ENCODE results near the gene NDUFS8. TPM values are rescaled to one million over a fixed set of nuclear protein-coding genes. Genes with fewer than 3 reads are reported as not detected.
"Not testable (repeated sequence)": the region's sequence is repeated elsewhere in the genome, so short reads cannot be mapped to it uniquely, and the experiment has no call there.

NDUFS8 gene
- 100 to 1,000 TPM; 155 to 226 (median 188) TPM for total RNA-seq

DNA sequence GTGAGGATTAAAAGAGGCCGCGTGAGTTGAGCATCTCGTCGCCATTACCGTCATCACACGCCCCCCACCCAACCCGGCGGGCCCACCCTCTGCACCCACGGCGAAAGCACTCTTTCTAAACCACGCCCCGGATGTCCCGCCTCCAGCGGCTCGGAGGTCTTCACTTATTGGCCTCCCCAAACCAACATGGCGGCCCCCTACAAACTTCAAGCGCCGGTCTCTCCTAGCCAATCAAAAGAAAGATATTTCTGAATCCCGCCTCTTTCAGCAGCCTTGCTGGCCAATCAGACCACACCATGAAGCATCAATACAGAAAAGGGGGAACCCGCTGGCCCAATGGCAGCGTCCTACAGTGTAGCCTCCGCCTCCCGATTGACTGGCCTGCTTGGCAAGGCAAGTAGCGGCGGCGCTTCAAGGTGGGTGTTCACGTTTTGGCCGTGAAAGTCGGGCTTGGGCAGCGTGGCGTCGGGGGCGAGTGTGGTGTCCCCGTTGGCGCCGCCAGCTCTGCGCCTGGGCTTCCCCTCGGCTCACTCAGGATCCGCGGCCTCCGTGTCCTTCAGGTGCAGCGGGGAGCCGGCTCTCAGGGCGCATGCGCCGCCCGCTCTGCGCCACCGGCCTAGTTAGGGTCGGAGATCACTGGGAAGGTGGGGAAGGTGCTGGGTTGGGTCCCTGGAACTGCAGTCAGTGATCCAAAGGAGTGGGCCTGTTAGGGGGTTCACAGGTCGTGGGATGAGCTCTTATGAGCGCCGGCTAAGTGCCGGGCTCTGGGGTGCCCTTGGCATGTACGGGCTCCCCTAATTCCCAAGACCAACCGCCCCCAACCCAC lies at the start of gene NDUFS8:
Gene NDUFS8, plus strand, starts transcription at position 364 of the 826 bp plus-strand sequence. CDS start 1,471 bp downstream, outside the sequence.
- Histone ChIP-seq H3K4me1 (peaks cover 9 to 22% (median 18%) of the 10 kb centered on the region in 4 donors), H3K4me3 (peak within 1 kb of the TSS; percentile 71 to 86 (median 80)), H3K9me3 (no peaks in the 10 kb centered on the region), H3K36me3 (no peaks in the 10 kb centered on the region), H3K27ac (peak within 1 kb of the TSS; percentile 89 to 96 (median 90)), H3K27me3 (no peaks in the 10 kb centered on the region)
- peak; percentile 59 to 86 (median 85) for TF ChIP-seq POLR2AphosphoS5 (IDR thresholded peaks at IDR 0.05)
- TF ChIP-seq EP300 (IDR thresholded peaks at IDR 0.05; ENCODE audit: low read depth), result no peak
- TF ChIP-seq, protein P1, sequence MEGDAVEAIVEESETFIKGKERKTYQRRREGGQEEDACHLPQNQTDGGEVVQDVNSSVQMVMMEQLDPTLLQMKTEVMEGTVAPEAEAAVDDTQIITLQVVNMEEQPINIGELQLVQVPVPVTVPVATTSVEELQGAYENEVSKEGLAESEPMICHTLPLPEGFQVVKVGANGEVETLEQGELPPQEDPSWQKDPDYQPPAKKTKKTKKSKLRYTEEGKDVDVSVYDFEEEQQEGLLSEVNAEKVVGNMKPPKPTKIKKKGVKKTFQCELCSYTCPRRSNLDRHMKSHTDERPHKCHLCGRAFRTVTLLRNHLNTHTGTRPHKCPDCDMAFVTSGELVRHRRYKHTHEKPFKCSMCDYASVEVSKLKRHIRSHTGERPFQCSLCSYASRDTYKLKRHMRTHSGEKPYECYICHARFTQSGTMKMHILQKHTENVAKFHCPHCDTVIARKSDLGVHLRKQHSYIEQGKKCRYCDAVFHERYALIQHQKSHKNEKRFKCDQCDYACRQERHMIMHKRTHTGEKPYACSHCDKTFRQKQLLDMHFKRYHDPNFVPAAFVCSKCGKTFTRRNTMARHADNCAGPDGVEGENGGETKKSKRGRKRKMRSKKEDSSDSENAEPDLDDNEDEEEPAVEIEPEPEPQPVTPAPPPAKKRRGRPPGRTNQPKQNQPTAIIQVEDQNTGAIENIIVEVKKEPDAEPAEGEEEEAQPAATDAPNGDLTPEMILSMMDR (IDR thresholded peaks at IDR 0.05), result no peak
- TF ChIP-seq POLR2A (IDR thresholded peaks at IDR 0.05), result peak; percentile 66
- in situ Hi-C loops (cut with MboI; ENCODE audit: low pct_ligation_motif_present in 1 of 4, low pct_unique_long_range_greater_than_20kb in 1 of 4, low sequenced_read_pairs in 3 of 4), result no loop called here
- DNase-seq, result peak; percentile 97
- WGBS, 2 donors (ENCODE audit: low coverage in 1 of 2), result 1% methylated on average over 35 of the region's 56 CpGs; no CpG with 5 or more reads in 1 of the 2 donors
- intact Hi-C loops (cut with DNase I; ENCODE audit: low total_unique reads), result loop anchor here (10.0 kb wide), 1 partner anchor 94 kb away; the partner anchor contains the start of gene CHKA

DNA sequence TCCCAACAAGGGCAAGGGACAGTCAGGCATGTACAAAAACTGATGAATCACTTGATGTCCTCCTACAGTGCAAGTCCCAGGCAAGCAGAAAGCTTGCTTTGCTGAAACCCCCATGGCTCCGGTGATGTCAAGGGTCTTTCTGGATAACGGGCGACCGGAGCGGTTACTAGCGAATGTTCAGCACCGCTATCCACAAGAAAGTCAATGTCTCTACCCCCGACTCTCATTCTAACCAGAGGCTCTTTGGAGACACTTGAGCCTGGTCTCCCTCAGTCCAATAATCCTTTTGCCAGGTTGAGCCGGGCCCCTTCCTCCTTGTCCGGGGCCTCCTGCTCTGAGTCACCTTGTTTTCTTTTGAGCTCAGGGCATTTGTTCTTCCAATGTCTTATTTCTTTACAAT lies 49.3 kb upstream of the NDUFS8 start:
- H3K9me3 ChIP-seq; H3K4me3 ChIP-seq; intact Hi-C loops (cut with DNase I; ENCODE audit: low total_unique reads); DNase-seq; in situ Hi-C loops (cut with MboI; ENCODE audit: low pct_ligation_motif_present in 1 of 4, low pct_unique_long_range_greater_than_20kb in 1 of 4, low sequenced_read_pairs in 3 of 4); H3K36me3 ChIP-seq; H3K27ac ChIP-seq; H3K27me3 ChIP-seq; H3K4me1 ChIP-seq: not testable (repeated sequence)
- WGBS, 2 donors (ENCODE audit: low coverage in 1 of 2), result 55 to 84% methylated on average over 2 to 10 of the region's 10 CpGs

DNA sequence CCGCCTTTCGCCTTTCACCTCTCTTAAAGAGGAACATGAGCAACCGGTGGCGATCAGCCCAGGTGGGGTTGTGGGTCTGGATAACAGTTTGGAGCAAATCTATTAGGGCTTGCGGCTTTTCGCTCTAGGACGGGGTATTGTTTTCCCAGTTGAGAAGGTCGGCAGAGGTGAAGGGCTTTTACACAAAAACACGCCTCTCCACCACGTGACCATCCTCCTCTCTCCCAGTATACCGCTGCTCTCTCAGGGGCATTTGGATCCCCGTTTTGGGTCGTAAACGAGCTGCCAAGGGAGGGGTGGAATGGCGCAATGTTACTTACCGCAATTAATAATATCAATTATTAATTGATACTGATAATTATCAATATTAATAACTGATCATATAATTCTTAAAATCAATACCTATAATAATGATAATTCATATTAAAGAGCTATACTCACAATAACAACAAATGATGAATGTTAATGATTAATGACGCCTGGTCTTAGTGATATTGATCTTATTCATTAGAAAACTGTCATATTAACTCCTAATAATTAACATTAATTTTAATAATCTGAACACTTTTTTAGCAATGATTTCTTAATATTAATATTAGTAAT lies 48.1 kb upstream of the NDUFS8 start:
- H3K36me3 ChIP-seq; H3K9me3 ChIP-seq; H3K27ac ChIP-seq; DNase-seq; H3K4me1 ChIP-seq; H3K27me3 ChIP-seq; intact Hi-C loops (cut with DNase I; ENCODE audit: low total_unique reads); in situ Hi-C loops (cut with MboI; ENCODE audit: low pct_ligation_motif_present in 1 of 4, low pct_unique_long_range_greater_than_20kb in 1 of 4, low sequenced_read_pairs in 3 of 4); H3K4me3 ChIP-seq: not testable (repeated sequence)
- 72 to 81% methylated on average over 9 to 17 of the region's 17 CpGs for WGBS, 2 donors (ENCODE audit: low coverage in 1 of 2)

DNA sequence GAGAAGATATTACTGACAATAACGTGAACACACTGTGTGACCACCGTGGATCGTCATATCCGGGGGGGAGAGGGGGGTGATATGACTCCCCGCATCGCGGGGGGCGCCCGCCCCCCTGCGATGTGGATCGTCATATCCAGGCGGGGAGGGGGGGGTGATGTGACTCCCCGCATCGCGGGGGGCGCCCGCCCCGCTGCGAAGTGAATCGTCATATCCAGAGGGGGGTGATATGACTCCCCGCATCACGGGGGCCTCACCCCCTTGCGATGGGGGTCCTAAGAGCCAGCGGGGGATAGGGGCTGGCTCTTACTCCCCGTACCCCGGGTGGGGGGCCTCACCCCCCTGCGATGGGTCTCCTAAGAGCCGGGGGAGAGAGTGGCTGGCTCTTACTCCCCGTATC lies 46.5 kb upstream of the NDUFS8 start:
- Histone ChIP-seq H3K27me3 (no peaks in the 10 kb centered on the region), H3K4me3 (no peak overlapping the region), H3K36me3 (no peaks in the 10 kb centered on the region), H3K27ac (no peak overlapping the region), H3K4me1 (peaks cover 0 to 2% (median under 1%) of the 10 kb centered on the region in 4 donors), H3K9me3 (no peaks in the 10 kb centered on the region)
- WGBS, 2 donors (ENCODE audit: low coverage in 1 of 2), result 76% methylated on average over 23 of the region's 29 CpGs; no CpG with 5 or more reads in 1 of the 2 donors
- intact Hi-C loops (cut with DNase I; ENCODE audit: low total_unique reads) (no loop called here), in situ Hi-C loops (cut with MboI; ENCODE audit: low pct_ligation_motif_present in 1 of 4, low pct_unique_long_range_greater_than_20kb in 1 of 4, low sequenced_read_pairs in 3 of 4) (no loop called here)
- no peak for TF ChIP-seq POLR2A (IDR thresholded peaks at IDR 0.05)
- TF ChIP-seq, protein P1 (IDR thresholded peaks at IDR 0.05), result no peak
- TF ChIP-seq POLR2AphosphoS5 (IDR thresholded peaks at IDR 0.05), result no peak
- no peak for TF ChIP-seq EP300 (IDR thresholded peaks at IDR 0.05; ENCODE audit: low read depth)
- DNase-seq, result no peak

DNA sequence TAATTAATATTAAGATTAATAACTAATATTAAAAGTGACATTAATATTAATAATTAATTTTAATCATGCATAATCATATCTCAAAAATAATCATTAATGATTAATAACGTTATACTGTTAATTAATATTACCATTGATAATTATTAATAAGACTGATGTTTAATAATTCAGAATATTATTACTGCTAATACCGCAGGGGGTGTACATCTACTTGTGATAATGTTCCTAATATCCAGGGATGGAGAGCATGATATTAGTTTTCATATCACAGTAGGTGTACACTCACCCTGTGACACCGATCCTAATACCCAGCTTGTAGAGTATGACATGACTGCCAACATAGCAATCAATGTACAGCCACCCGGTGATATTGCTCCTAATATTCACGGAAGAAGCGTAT lies 45.2 kb upstream of the NDUFS8 start:
- H3K27me3 ChIP-seq; in situ Hi-C loops (cut with MboI; ENCODE audit: low pct_ligation_motif_present in 1 of 4, low pct_unique_long_range_greater_than_20kb in 1 of 4, low sequenced_read_pairs in 3 of 4); H3K27ac ChIP-seq; H3K4me3 ChIP-seq; H3K9me3 ChIP-seq; intact Hi-C loops (cut with DNase I; ENCODE audit: low total_unique reads); H3K4me1 ChIP-seq; DNase-seq; H3K36me3 ChIP-seq: not testable (repeated sequence)
- WGBS, 2 donors (ENCODE audit: low coverage in 1 of 2), result 78 to 79% methylated on average over 3 to 6 of the region's 6 CpGs

DNA sequence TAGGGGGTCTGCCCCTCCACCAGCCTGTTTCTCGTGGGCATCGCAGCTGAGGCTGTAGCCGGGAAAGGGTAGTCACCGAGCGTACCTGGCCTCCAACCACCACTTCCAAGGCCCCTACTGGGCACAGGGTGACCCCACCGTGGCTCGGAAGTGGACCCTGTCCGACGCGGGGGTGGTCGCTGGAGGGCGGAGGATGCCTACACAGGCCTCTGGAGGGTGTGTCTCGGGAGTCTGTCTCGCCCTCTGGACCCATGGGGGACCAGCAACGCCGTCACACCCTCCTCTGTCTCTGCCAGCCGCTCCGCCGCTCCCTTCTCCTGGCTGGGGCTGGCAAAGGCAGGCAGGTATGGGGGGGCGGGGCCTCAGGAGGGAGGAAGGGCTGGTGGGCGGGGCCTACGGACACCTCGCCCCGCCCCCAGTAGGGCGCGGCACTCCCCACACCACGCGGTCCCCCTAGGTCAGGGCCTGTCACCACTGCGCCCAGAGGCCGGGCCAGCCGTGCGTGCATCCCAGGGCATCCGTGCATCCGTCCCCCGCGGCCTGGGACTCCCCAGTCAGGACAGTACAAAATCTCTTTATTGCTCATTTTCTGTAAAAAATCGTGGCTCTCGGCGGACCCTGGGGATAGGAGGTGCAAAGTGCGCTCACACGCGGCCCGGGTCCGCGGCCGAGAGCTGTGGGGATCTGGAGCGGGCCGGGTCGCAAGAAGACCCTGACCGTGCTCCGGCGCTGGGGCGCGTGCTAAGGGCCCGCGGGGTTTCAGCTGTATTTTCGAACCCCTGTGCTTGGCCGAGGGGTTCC lies 39.7 kb upstream of the NDUFS8 start:
- DNase-seq; H3K36me3 ChIP-seq; in situ Hi-C loops (cut with MboI; ENCODE audit: low pct_ligation_motif_present in 1 of 4, low pct_unique_long_range_greater_than_20kb in 1 of 4, low sequenced_read_pairs in 3 of 4); H3K9me3 ChIP-seq; intact Hi-C loops (cut with DNase I; ENCODE audit: low total_unique reads); H3K27ac ChIP-seq: not testable (repeated sequence)
- H3K4me1 ChIP-seq, result peaks cover 0 to 10% (median 8%) of the 10 kb centered on the region in 4 donors
- peaks cover 11% of the 10 kb centered on the region for H3K27me3 ChIP-seq
- 34% methylated on average over 22 of the region's 58 CpGs; no CpG with 5 or more reads in 1 of the 2 donors for WGBS, 2 donors (ENCODE audit: low coverage in 1 of 2)
- H3K4me3 ChIP-seq, result peak overlapping the region in 1 of 4 donors; percentile 32

DNA sequence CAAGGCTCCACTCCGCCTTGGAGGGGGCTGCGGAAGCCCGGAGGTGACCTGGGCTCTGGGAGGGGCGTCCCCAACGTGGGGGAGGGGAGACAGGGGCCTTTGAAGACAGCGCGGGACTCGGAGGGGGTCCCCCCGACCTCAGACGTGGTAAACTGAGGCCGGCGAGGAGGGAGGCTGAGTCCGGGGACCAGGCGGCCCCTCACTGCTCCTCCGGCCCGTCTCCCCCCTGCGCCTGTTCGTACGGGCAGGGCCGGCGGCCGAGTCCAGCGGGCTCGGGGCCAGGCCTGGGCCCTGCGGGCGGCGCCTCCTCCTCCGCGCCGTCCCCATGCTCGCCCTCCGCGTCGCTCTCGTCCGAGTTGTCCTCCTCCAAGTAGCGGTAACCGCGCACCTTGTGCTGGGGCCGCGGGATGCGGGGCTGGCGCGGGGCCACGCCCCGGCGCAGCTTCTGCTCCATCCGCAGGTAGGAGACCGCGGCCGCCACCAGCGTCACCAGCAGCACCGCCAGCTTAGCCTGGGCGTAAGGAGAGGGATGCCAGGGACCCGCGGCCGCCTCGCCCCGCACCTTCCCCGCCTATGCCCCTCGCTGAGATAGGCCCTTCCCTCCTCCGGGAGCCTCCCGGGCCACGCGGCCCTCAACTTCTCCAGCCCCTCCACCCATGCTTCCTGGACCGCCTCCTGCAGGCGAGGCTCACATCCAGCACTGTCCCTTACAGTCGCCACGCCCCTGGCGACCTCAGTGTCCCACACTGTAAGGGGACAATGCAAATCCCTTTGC lies 38.9 kb upstream of the NDUFS8 start:
- peaks cover 11% of the 10 kb centered on the region for H3K27me3 ChIP-seq
- H3K9me3 ChIP-seq; in situ Hi-C loops (cut with MboI; ENCODE audit: low pct_ligation_motif_present in 1 of 4, low pct_unique_long_range_greater_than_20kb in 1 of 4, low sequenced_read_pairs in 3 of 4); H3K36me3 ChIP-seq; DNase-seq; H3K27ac ChIP-seq; intact Hi-C loops (cut with DNase I; ENCODE audit: low total_unique reads): not testable (repeated sequence)
- peak overlapping the region in 1 of 4 donors; percentile 32 for H3K4me3 ChIP-seq
- H3K4me1 ChIP-seq, result peaks cover 0 to 15% (median 10%) of the 10 kb centered on the region in 4 donors
- WGBS, 2 donors (ENCODE audit: low coverage in 1 of 2), result 51% methylated on average over 50 of the region's 70 CpGs; no CpG with 5 or more reads in 1 of the 2 donors

Measured in transverse colon (tissue), 4 donors.